Measurements from ENCODE around the gene TBL1X. TPM values are rescaled to one million over a fixed set of nuclear protein-coding genes. Genes with fewer than 3 reads are reported as not detected.

TBL1X gene
- total RNA-seq, 8 experiments from 2014 or later, result 5.5 to 19.4 (median 9.0) TPM

DNA sequence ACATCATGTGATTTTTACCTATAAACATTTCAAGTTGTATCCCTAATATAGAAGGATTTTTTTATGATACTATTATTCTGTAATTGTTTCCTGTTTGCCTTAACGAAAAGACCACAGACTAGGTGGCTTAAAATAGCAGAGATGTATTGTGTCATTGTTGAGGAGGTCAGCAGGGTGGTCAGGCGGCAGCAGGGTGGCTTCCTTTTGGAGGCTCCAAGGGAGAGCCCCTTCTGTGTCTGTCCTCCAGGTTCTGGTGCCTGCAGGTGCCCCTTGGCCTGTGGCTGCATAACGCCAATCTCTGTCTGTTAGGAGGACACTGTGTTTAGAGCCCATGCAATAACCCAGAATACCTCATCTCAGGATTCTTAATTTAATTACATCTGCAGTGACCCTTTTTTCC, 118.1 kb downstream of the TBL1X start:
- in situ Hi-C loops (cut with MboI; ENCODE audit: low pct_unique_long_range_greater_than_20kb in 2 of 9, low sequenced_read_pairs in 9 of 9, unreplicated experiment in 9 of 9), result no loop called here

DNA sequence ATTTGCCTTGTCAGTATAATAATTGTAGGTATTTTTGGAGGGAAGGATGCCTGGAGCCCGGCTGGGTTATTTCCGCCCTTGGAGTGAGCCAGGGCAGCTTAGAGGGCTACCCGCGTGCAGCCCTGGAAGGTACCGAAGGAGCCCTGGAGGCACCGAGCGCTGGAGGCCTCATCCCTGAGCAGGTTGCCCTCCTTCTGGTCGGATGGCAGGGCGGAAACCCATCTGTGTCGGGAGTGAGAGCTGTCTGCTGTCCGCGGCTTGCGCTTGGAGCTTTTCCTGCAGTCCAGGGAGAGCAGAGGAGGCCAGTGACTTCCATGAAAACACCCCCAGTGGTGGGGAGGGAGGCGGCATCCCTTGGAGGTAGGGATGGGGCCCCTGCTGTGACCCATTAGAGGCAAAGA, 122.1 kb downstream of the TBL1X start:
- in situ Hi-C loops (cut with MboI; ENCODE audit: low pct_unique_long_range_greater_than_20kb in 2 of 9, low sequenced_read_pairs in 9 of 9, unreplicated experiment in 9 of 9), result no loop called here
- 82 to 100% methylated on average over 3 to 8 of the region's 14 CpGs; no CpG with 5 or more reads in 8 of the 10 experiments for WGBS, 10 experiments
- H3K4me3 ChIP-seq, result no peak overlapping the region
- H3K27ac ChIP-seq, result no peak overlapping the region
- peaks cover 0 to 4% of the 10 kb centered on the region in 2 donors for H3K4me1 ChIP-seq (replicated peaks in 1 of 2)
- no peak for ATAC-seq (replicated peaks in 6 of 8)

More for the DNA sequence above, 118.1 kb downstream of the TBL1X start:
- WGBS, 10 experiments, result 40 to 76% methylated on average over 3 of the region's 3 CpGs; no CpG with 5 or more reads in 8 of the 10 experiments
- peaks cover 0 to 4% of the 10 kb centered on the region in 2 donors for H3K4me1 ChIP-seq (replicated peaks in 1 of 2)
- H3K4me3 ChIP-seq, result no peak overlapping the region
- H3K27ac ChIP-seq, result no peak overlapping the region
- peak in 4 of 8 experiments; percentile 35 to 68 (median 62) for ATAC-seq (replicated peaks in 6 of 8)

DNA sequence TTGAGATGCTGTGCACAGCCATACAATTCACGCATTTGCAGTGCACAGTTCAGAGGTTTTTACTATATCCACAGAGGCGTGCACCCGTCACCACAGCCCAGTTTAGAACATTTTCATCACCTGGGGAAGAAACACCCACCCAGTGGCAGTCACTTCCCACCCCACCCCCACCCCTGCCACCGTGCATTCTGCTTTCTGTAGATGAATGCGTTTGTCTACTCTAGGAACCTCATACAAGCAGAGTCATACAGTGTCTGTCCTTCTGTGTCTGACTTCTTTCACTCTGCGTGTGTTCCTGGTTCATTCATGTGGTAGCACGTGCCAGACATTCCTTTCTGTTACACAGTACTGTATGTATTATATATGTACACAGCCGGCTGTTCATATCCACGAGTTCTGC, 122.8 kb downstream of the TBL1X start:
- in situ Hi-C loops (cut with MboI; ENCODE audit: low pct_unique_long_range_greater_than_20kb in 2 of 9, low sequenced_read_pairs in 9 of 9, unreplicated experiment in 9 of 9), result no loop called here
- no peak overlapping the region for H3K27ac ChIP-seq
- ATAC-seq (replicated peaks in 6 of 8), result no peak
- no peaks in the 10 kb centered on the region for H3K4me1 ChIP-seq (replicated peaks in 1 of 2)
- no peak overlapping the region for H3K4me3 ChIP-seq
- WGBS, 10 experiments, result 94 to 100% methylated on average over 1 to 6 of the region's 9 CpGs; no CpG with 5 or more reads in 8 of the 10 experiments

DNA sequence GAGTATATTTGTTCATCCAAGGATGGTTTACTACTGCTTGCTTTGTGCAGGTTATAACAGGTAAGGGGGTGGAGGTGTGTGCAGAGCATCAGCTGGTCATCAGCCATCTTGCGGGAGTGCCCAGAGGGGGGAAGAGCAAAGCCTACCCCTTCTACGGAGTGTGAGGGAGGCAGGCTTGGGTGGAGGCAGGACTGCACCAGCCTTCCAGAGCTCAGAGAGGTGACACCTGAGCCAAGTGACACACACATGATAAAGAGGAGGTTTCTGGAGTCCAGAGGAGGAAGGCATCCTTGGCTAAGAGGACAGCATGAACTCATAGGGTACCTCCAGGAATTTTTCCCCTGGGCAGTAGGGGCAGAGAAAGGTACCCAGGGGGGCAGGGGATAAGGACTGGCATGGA, 126.6 kb downstream of the TBL1X start:
- in situ Hi-C loops (cut with MboI; ENCODE audit: low pct_unique_long_range_greater_than_20kb in 2 of 9, low sequenced_read_pairs in 9 of 9, unreplicated experiment in 9 of 9), result no loop called here
- Histone ChIP-seq H3K27ac (no peak overlapping the region), H3K4me1 (replicated peaks in 1 of 2) (peaks cover 5 to 9% of the 10 kb centered on the region in 2 donors), H3K4me3 (no peak overlapping the region)
- no peak for ATAC-seq (replicated peaks in 6 of 8)
- WGBS, 10 experiments, result 100% methylated on average over 1 to 2 of the region's 2 CpGs; no CpG with 5 or more reads in 8 of the 10 experiments

DNA sequence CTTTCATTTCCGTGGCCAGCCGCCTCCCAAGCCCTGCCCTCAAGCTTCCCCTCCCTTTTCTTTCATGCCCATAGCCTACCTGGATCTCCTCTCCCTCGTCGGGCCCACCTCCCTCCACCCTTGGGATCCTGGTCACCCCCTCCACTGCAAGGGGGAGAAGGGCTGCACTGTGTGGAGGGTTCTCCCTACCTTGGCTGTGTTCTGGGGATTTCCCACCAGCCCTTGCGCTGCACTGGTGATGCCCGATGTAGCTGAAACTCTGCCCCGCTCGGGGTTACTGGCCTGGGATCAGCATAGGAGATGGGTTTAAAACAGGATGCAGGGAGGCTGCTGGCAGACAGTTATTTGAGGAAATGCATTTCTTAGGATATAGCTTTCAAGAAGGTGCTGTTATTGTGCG, 128.9 kb downstream of the TBL1X start:
- in situ Hi-C loops (cut with MboI; ENCODE audit: low pct_unique_long_range_greater_than_20kb in 2 of 9, low sequenced_read_pairs in 9 of 9, unreplicated experiment in 9 of 9), result no loop called here
- H3K4me3 ChIP-seq, result no peak overlapping the region
- H3K27ac ChIP-seq, result no peak overlapping the region
- peaks cover 5 to 9% of the 10 kb centered on the region in 2 donors for H3K4me1 ChIP-seq (replicated peaks in 1 of 2)
- 83 to 100% methylated on average over 1 of the region's 9 CpGs; no CpG with 5 or more reads in 8 of the 10 experiments for WGBS, 10 experiments
- no peak for ATAC-seq (replicated peaks in 6 of 8)

DNA sequence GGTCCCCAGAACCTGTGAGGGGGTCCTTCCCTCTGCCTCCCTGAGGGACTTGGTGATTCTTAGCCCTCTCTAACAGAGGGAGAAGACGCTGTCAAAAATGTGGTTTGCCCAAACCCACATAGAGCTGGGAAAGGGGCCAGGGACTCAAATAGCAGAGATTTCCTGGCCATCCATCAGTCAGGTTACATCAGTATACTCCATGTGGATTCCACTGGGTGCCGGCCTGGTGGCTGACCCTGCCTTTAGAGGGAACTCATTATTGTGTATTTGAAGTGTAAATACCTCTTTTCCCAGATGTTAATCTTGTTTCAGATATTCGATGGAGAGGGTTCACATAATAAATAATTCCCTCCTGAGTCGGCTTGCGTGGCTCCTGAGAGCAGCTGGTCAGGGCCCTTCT, 130.3 kb downstream of the TBL1X start:
- no peak overlapping the region for H3K4me3 ChIP-seq
- peaks cover 5 to 9% of the 10 kb centered on the region in 2 donors for H3K4me1 ChIP-seq (replicated peaks in 1 of 2)
- 22 to 60% (median 26%) methylated on average over 1 to 3 of the region's 5 CpGs; no CpG with 5 or more reads in 7 of the 10 experiments for WGBS, 10 experiments
- ATAC-seq (replicated peaks in 6 of 8), result peak in 5 of 8 experiments; percentile 35 to 65 (median 60)
- in situ Hi-C loops (cut with MboI; ENCODE audit: low pct_unique_long_range_greater_than_20kb in 2 of 9, low sequenced_read_pairs in 9 of 9, unreplicated experiment in 9 of 9), result no loop called here
- H3K27ac ChIP-seq, result peak overlapping the region in 1 of 2 donors; percentile 58

DNA sequence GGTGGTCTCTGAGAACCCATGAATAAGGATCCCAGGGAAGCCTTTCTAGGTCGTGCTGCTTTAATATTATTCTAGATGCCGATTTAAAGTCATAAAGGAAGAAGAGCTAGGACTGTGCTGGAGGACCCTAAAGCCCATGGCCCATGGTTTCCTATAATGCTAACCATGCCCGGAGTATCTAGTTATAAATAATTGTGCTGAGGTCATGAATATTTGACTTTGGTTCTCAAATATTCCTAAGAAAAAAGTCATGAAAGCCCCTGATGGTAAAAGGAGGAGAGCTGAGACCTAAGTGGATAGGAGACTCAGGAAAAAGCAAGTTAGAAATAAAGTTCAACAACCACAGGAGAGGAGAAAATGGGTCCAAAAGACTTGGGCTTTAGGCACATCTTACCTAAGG, 132.0 kb downstream of the TBL1X start:
- Histone ChIP-seq H3K4me1 (replicated peaks in 1 of 2) (peaks cover 5 to 9% of the 10 kb centered on the region in 2 donors), H3K27ac (no peak overlapping the region), H3K4me3 (no peak overlapping the region)
- WGBS, 10 experiments, result 57 to 94% (median 83%) methylated on average over 1 to 2 of the region's 3 CpGs; no CpG with 5 or more reads in 7 of the 10 experiments
- no peak for ATAC-seq (replicated peaks in 6 of 8)
- in situ Hi-C loops (cut with MboI; ENCODE audit: low pct_unique_long_range_greater_than_20kb in 2 of 9, low sequenced_read_pairs in 9 of 9, unreplicated experiment in 9 of 9), result no loop called here

DNA sequence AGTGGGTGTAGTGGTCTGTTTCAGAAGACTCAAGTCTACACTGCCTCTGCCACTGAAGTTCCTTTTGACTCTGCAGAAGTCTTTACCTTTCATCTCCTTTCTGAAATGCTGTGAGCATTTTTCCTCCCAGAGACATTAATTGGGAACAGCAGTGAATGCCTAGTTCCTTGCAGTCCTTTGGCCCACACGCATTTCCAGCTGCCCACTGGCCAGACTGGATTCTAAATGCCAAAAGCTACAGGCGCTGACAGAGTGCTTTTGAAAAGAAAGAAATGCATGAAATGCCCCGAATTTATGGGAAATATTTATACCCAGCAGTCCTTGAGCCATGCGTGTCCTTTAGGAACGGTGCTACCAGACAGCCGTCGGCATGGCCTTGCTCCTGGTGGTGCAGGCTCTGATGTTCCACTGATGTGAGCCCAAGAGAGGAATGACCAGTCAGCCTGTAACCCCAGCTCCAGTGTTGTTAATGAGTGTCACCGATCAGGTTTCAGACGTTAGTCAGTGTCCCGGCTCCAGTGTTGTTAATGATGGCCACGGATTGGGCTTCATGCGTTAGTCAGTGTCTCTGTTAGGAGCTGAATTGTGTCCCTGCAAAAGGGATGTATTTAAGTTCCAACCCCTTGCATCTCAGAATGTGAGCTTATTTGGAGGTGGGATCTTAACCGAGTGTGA, 132.6 kb downstream of the TBL1X start:
- Histone ChIP-seq H3K4me3 (no peak overlapping the region), H3K27ac (no peak overlapping the region), H3K4me1 (replicated peaks in 1 of 2) (peaks cover 5 to 9% of the 10 kb centered on the region in 2 donors)
- in situ Hi-C loops (cut with MboI; ENCODE audit: low pct_unique_long_range_greater_than_20kb in 2 of 9, low sequenced_read_pairs in 9 of 9, unreplicated experiment in 9 of 9), result no loop called here
- 86 to 100% methylated on average over 3 to 10 of the region's 13 CpGs; no CpG with 5 or more reads in 8 of the 10 experiments for WGBS, 10 experiments
- peak in 1 of 8 experiments; percentile 67 for ATAC-seq (replicated peaks in 6 of 8)

DNA sequence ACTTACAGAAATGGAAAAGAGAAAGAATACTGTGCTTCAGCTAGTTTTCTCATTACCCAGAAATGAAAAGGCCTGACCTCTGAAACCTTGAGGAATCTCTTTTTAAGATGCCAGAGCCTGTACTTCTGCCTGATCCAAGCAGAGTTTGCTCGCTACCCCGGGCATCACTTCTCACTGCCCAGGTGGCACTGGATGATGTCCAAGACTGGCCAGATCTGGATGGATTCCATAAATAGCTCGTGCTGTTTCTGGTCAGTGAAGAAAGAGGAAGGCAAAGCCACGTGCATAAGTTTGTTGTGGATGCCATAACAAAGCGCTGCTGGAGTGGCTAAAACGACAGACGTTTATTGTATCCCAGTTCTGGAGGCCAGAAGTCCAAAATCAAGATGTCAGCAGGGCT, 133.5 kb downstream of the TBL1X start:
- no peak for ATAC-seq (replicated peaks in 6 of 8)
- Histone ChIP-seq H3K4me3 (no peak overlapping the region), H3K4me1 (replicated peaks in 1 of 2) (peaks cover 5 to 15% of the 10 kb centered on the region in 2 donors), H3K27ac (no peak overlapping the region)
- in situ Hi-C loops (cut with MboI; ENCODE audit: low pct_unique_long_range_greater_than_20kb in 2 of 9, low sequenced_read_pairs in 9 of 9, unreplicated experiment in 9 of 9), result no loop called here
- 60 to 100% (median 90%) methylated on average over 1 to 5 of the region's 7 CpGs; no CpG with 5 or more reads in 6 of the 10 experiments for WGBS, 10 experiments

DNA sequence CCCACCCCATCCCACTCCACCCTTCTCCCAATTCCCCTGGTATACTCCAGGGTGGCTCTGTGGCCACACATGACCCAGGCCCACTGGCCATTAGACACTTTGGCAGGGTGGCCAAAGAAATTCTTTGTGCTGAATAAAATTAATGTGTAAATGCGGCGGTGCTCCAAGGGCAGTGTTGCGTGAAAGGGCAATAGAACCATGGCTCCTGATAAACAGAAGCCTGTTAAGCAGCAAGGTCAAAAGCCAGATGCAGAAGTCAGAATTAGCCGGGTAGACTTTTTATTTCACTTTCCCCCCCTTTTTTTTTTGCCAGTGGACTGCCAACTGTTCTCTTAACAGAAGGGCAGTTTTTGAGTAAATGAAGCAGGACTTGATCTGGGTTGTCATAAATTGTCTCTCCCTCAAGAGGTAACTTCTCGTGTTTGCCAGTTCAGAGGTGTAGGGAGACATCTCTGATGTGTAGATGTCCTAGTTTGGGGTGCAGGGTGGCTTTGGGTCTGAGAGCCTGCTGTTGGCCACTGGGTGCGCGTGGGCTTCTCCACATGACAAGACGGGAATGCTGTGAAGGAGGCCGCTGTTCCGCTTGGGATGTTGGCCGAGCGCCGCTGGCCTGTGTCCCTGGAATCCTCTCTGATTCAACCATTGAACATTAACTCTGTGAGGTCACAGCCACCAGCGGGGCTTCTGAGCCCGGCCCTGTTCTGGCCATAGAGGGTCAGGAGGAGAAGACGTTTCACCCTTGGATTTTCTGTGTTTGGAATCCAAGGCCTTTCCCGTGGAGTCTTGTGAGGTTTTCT, 139.5 kb downstream of the TBL1X start:
- Histone ChIP-seq H3K27ac (no peak overlapping the region), H3K4me3 (no peak overlapping the region), H3K4me1 (replicated peaks in 1 of 2) (peaks cover under 1 to 9% of the 10 kb centered on the region in 2 donors)
- WGBS, 10 experiments, result 85 to 100% (median 89%) methylated on average over 4 to 17 of the region's 17 CpGs; no CpG with 5 or more reads in 7 of the 10 experiments
- in situ Hi-C loops (cut with MboI; ENCODE audit: low pct_unique_long_range_greater_than_20kb in 2 of 9, low sequenced_read_pairs in 9 of 9, unreplicated experiment in 9 of 9), result no loop called here
- ATAC-seq (replicated peaks in 6 of 8), result no peak

DNA sequence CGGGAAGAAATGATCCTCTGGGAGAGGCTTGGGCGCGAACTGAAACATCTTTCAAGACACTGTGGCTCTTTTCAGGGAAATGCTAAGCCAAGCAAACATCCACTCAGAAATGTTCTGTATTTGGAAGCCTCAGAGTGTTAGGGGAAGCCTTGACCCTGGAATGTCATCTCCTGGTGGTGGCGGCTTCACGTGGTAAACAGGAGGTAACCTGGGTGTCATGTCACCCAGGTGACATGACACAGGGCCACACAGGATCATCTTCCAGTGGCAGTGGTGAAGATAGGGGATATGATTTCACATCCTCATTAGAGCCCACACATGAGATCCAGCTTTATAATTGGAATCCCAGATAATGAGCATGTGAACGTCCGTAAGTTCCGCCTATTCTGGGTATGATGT, 140.0 kb downstream of the TBL1X start:
- ATAC-seq (replicated peaks in 6 of 8), result no peak
- 0 to 95% methylated on average over 2 to 7 of the region's 8 CpGs; no CpG with 5 or more reads in 8 of the 10 experiments for WGBS, 10 experiments
- H3K4me3 ChIP-seq, result no peak overlapping the region
- no peak overlapping the region for H3K27ac ChIP-seq
- peaks cover 6 to 15% of the 10 kb centered on the region in 2 donors for H3K4me1 ChIP-seq (replicated peaks in 1 of 2)
- in situ Hi-C loops (cut with MboI; ENCODE audit: low pct_unique_long_range_greater_than_20kb in 2 of 9, low sequenced_read_pairs in 9 of 9, unreplicated experiment in 9 of 9), result no loop called here

DNA sequence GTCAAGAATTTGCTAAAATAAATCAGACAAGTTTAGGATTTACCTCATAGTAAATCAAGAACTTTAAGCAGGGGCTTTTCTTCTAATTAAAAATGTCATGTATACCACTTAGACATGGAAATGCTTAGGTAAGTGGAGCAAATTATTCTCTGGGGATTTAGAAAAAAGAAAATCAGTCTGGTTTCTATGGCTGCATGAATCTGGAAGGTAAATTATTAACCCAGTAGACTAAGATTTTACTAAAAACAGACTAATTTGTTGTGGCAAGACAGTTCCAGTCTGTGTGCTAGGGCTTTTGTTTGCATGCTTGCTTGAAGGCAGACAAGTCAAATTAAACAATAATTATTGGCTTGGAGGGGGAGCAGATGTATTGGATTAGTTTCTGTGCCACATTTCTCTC, 140.6 kb downstream of the TBL1X start:
- peaks cover 8 to 21% of the 10 kb centered on the region in 2 donors for H3K4me1 ChIP-seq (replicated peaks in 1 of 2)
- ATAC-seq (replicated peaks in 6 of 8), result no peak
- no peak overlapping the region for H3K27ac ChIP-seq
- in situ Hi-C loops (cut with MboI; ENCODE audit: low pct_unique_long_range_greater_than_20kb in 2 of 9, low sequenced_read_pairs in 9 of 9, unreplicated experiment in 9 of 9), result no loop called here
- no peak overlapping the region for H3K4me3 ChIP-seq

DNA sequence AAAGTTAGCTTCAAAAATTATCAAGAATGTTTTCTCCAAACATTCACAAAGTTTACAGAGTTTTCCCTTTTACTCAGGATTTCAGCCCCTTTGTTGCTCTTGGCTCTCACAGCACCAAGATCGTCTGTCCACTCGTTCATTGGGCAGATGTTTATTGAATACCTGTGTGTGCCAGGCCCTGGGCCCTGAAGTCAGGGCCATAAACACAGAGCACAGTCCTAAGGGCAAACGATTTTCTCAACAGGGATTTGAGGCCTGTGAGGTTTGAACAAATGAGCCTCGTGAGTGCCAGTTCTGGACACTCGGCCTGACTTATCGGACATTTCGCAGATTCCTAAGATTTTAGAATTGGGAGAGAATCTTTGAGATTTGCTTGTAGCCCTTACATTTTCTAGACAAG, 142.1 kb downstream of the TBL1X start:
- Histone ChIP-seq H3K4me3 (no peak overlapping the region), H3K4me1 (replicated peaks in 1 of 2) (peaks cover 19 to 36% of the 10 kb centered on the region in 2 donors), H3K27ac (no peak overlapping the region)
- ATAC-seq (replicated peaks in 6 of 8), result no peak
- WGBS, 10 experiments, result 38 to 100% (median 78%) methylated on average over 1 to 7 of the region's 7 CpGs; no CpG with 5 or more reads in 6 of the 10 experiments
- in situ Hi-C loops (cut with MboI; ENCODE audit: low pct_unique_long_range_greater_than_20kb in 2 of 9, low sequenced_read_pairs in 9 of 9, unreplicated experiment in 9 of 9), result no loop called here

Measured in motor neuron (in vitro differentiated cells).